ENCODE measurements around the gene ASTN1. TPM values are rescaled to one million over a fixed set of nuclear protein-coding genes. Genes with fewer than 3 reads are reported as not detected.
A peak's percentile ranks its signal among the peaks of the same experiment; 100 is the strongest.

The ASTN1 gene
- total and polyA plus RNA-seq, 9 of the 15 experiments (the other 6 are each of a cell fraction or from before 2014, with no cell fraction given) = 0.05 to 0.22 (median 0.18) TPM

- TF ChIP-seq E2F5 (CRISPR knock-in tag; IDR thresholded peaks at IDR 0.05) (no peak), TFAP4 (CRISPR knock-in tag; IDR thresholded peaks at IDR 0.05; ENCODE audit: borderline replicate concordance) (peak; percentile 81), JUND (IDR thresholded peaks at IDR 0.05; ENCODE audit: borderline replicate concordance, low read depth, low read length) (peak; percentile 93), JUND (tag; IDR thresholded peaks at IDR 0.05; ENCODE audit: borderline replicate concordance, low read depth, low read length) (peak; percentile 95), JUN (IDR thresholded peaks at IDR 0.05; ENCODE audit: borderline replicate concordance, low read depth, low read length) (peak; percentile 75), JUN (CRISPR knock-in tag; IDR thresholded peaks at IDR 0.05; ENCODE audit: borderline replicate concordance) (no peak), CEBPG (CRISPR knock-in tag; IDR thresholded peaks at IDR 0.05) (no peak), CEBPG (tag; conservative IDR thresholded peaks at IDR 0.05 in 1 of 2, IDR thresholded peaks at IDR 0.05 in 1 of 2) (no peak), EHMT2 (IDR thresholded peaks at IDR 0.05) (0 out of 2 replicates have a peak, but pooled peaks have one; percentile 33), CHAMP1 (IDR thresholded peaks at IDR 0.05) (no peak)
Observed at GRCh38 chr1:176847052-176847451, 317.5 kb downstream of the ASTN1 start (continued).

All from K562 (cell line).